Heart left ventricle (tissue), 16 donors: ENCODE measurements around the gene ALAD. TPM values are rescaled to one million over a fixed set of nuclear protein-coding genes. Genes with fewer than 3 reads are reported as not detected.

Experiments
- ATAC-seq, 4 donors: fragments of 200-7000 bp; cut with Tn5 transposase; one replicate each; pipeline ENCODE4 v1.9.1; 2020 to 2022; ENCODE audit warnings: moderate library complexity in 4 of 4, mild to moderate bottlenecking in 3 of 4, moderate number of reproducible peaks in 1 of 4
- DNase-seq, 5 donors: peaks; one replicate each; pipeline ENCODE4 v3.0.0-alpha.2; 2020
- H3K27ac ChIP-seq, 12 donors: fragments of 200-600 bp; sonication (generic) in 4 of 12; one replicate each; pipeline versions ENCODE4 v1.5.0 to v1.8.0; 2016 to 2022; ENCODE audit warnings: mild to moderate bottlenecking in 2 of 12
- H3K27me3 ChIP-seq, 9 donors: fragments of 200-600 bp; sonication (generic) in 2 of 9; one replicate each; pipeline versions ENCODE4 v1.5.1 to v1.8.0; 2016 to 2022; ENCODE audit warnings: mild to moderate bottlenecking in 3 of 9
- H3K36me3 ChIP-seq, 9 donors: fragments of 200-600 bp; sonication (generic) in 2 of 9; one replicate each; pipeline versions ENCODE4 v1.5.0 to v1.8.0; 2018 to 2022; ENCODE audit warnings: mild to moderate bottlenecking in 2 of 9
- H3K4me1 ChIP-seq, 12 donors: fragments of 200-600 bp; sonication (generic) in 4 of 12; one replicate each; pipeline versions ENCODE4 v1.5.0 to v1.8.0; 2016 to 2022; ENCODE audit warnings: mild to moderate bottlenecking in 3 of 12
- H3K4me3 ChIP-seq, 12 donors: fragments of 200-600 bp; sonication (generic) in 4 of 12; one replicate each; pipeline versions ENCODE4 v1.5.0 to v1.8.0; 2017 to 2022; ENCODE audit warnings: mild to moderate bottlenecking in 9 of 12, moderate library complexity in 4 of 12
- H3K9me3 ChIP-seq, 12 donors: fragments of 200-600 bp; sonication (generic) in 4 of 12; one replicate each; pipeline versions ENCODE4 v1.5.0 to v1.8.0; 2016 to 2022; ENCODE audit warnings: mild to moderate bottlenecking in 1 of 12
- CTCF ChIP-seq, 12 donors: fragments of 200-600 bp; sonication (generic) in 4 of 12; IDR thresholded peaks; one replicate each; pipeline versions ENCODE4 v1.5.0 to v1.8.0; 2018 to 2022; ENCODE audit warnings: antibody characterized with exemption in 12 of 12, mild to moderate bottlenecking in 5 of 12
- POLR2A ChIP-seq, 2 donors: fragments of 450-650 bp; IDR thresholded peaks; one replicate each; pipeline ENCODE4 v1.6.1; 2017; ENCODE audit warnings: antibody characterized with exemption in 2 of 2, mild to moderate bottlenecking in 2 of 2, moderate library complexity in 2 of 2
- WGBS, 4 donors: extraction: QIAGEN DNeasy Blood & Tissue Kit in 2 of 4; methylation state at CpG; one replicate each; pipeline versions ENCODE4 v1.1.5 to v1.1.7; 2013 to 2018; 5-methylcytosine and 5-hydroxymethylcytosine counted together
- intact Hi-C, 10 donors: fragments of 100-400 bp; cut with DNase I; formaldehyde crosslinking; loops; one replicate each; pipeline versions ENCODE4 v1.11.1 to v1.14.2; 2022
- polyA plus RNA-seq, 2 donors: library from polyadenylated mRNA; stranded (reverse); fragments of 200-250 nt; gene quantifications; one replicate each; pipeline ENCODE4 v1.2.3, GENCODE V29; 2013
- total RNA-seq, 9 donors: library from RNA; depleted of rRNA in 2 of 9; stranded (reverse); fragments of >200 nt in 2 of 9; fragmentation: NEBNext Ultra II Directional in 3 of 9; extraction: Animal tissue kit (Norgen Biotek cat#: 25700) in 3 of 9; gene quantifications; one replicate each; pipeline versions ENCODE4 v1.1.0 to v1.2.4, GENCODE V29; 2016 to 2023
- donor health status: ischemic (EF 13 %, LVEDD 7.1; RV severe dilation, severe dysfunction).
- donor health status: healthy with polysubstance abuse.
- donor health status: DM: no; HTN: yes; CAD: no.
- donor health status: DM: no; HTN: no; CAD: no.
- donor health status: ischemic (EF 25% LVEDD 6.9; RV normal size, moderate dysfunction).
- donor health status: ischemic (EF 25% LVEDD 5.7; RV mildly dilated, moderate dysfunction).
- donor health status: healthy.
- donor health status: DM: yes; HTN: yes; CAD: no.
- donor health status: ischemic (EF 35%, LVEDD 5.7; RV mildly dilated, moderate dysfunction).
- donor health status: nonischemic (EF 11% LVEDD 7.7; RV severe dilation, severe dysfunction).
- donor health status: DM: yes; HTN: yes; CAD: no.
- donor health status: PGD.
- donor health status: ischemic (EF 29% LVEDD 5.4; RV normal size, mild dysfunction).
- donor health status: nonischemic (EF 23%, LVEDD 6.1; RV moderate dilation, normal function).

Gene ALAD
- total and polyA plus RNA-seq, 11 donors: 39.8 to 153 (median 85.6) TPM

GRCh38 chr9:113395000-113395861, 5.9 kb downstream of the ALAD start:
- intact Hi-C loops: loop anchor here in 3 of 10 donors (5.0 to 10.0 kb wide), 2 partner anchors 50 to 53 kb away; partner anchors contain the start of genes WDR31 (in 3 of the 3) and BSPRY (in 1 of the 3)
- H3K27ac ChIP-seq: no peak overlapping the region

GRCh38 chr9:113393281-113393680, 7.8 kb downstream of the ALAD start:
- H3K36me3 ChIP-seq: peaks cover 3 to 70% (median 47%) of the 10 kb centered on the region in 9 donors
- peaks cover 0 to 8% (median under 1%) of the 10 kb centered on the region in 12 donors for H3K4me1 ChIP-seq
- no peak overlapping the region for H3K4me3 ChIP-seq
- ATAC-seq: no peak
- intact Hi-C loops: loop anchor here in 1 of 10 donors (10.0 kb wide), 1 partner anchor 48 kb away; the partner anchor contains the start of genes BSPRY and WDR31
- WGBS, 4 donors: 91 to 97% (median 95%) methylated on average over 7 of the region's 7 CpGs
- no peak for DNase-seq
- no peak overlapping the region for H3K27ac ChIP-seq
- no peaks in the 10 kb centered on the region for H3K9me3 ChIP-seq
- no peaks in the 10 kb centered on the region for H3K27me3 ChIP-seq
- TF ChIP-seq CTCF (IDR thresholded peaks at IDR 0.05) (no peak), POLR2A (IDR thresholded peaks at IDR 0.05) (no peak)

More at GRCh38 chr9:113395000-113395861, 5.9 kb downstream of the ALAD start:
- peaks cover 0 to 28% (median 17%) of the 10 kb centered on the region in 12 donors for H3K4me1 ChIP-seq
- TF ChIP-seq CTCF (IDR thresholded peaks at IDR 0.05) (no peak), POLR2A (IDR thresholded peaks at IDR 0.05) (no peak)
- 95 to 98% (median 96%) methylated on average over 9 of the region's 9 CpGs for whole genome bisulfite sequencing, 4 donors
- no peaks in the 10 kb centered on the region for H3K9me3 ChIP-seq
- H3K36me3 ChIP-seq: peaks cover 0 to 50% (median 28%) of the 10 kb centered on the region in 9 donors
- no peak overlapping the region for H3K4me3 ChIP-seq
- DNase-seq: no peak
- ATAC-seq: no peak
- no peaks in the 10 kb centered on the region for H3K27me3 ChIP-seq

GRCh38 chr9:113391917-113392316, 9.2 kb downstream of the ALAD start:
- ATAC-seq: no peak
- DNase-seq: no peak
- intact Hi-C loops: loop anchor here in 1 of 10 donors (10.0 kb wide), 1 partner anchor 47 kb away; the partner anchor contains the start of genes BSPRY and WDR31
- Histone ChIP-seq H3K27ac (no peak overlapping the region), H3K4me3 (no peak overlapping the region), H3K36me3 (peaks cover 3 to 83% (median 61%) of the 10 kb centered on the region in 9 donors), H3K9me3 (no peaks in the 10 kb centered on the region), H3K27me3 (no peaks in the 10 kb centered on the region), H3K4me1 (no peaks in the 10 kb centered on the region)
- TF ChIP-seq POLR2A (IDR thresholded peaks at IDR 0.05): no peak
- no peak for TF ChIP-seq CTCF (IDR thresholded peaks at IDR 0.05)
- 94 to 96% (median 94%) methylated on average over 7 of the region's 7 CpGs for WGBS, 4 donors
